ENCODE data around the gene PGM1. TPM values are rescaled to one million over a fixed set of nuclear protein-coding genes. Genes with fewer than 3 reads are reported as not detected.
A peak's percentile ranks its signal among the peaks of the same experiment; 100 is the strongest.

PGM1 gene
- total RNA-seq, 1 experiment from 2014 or later: 111 TPM

DNA sequence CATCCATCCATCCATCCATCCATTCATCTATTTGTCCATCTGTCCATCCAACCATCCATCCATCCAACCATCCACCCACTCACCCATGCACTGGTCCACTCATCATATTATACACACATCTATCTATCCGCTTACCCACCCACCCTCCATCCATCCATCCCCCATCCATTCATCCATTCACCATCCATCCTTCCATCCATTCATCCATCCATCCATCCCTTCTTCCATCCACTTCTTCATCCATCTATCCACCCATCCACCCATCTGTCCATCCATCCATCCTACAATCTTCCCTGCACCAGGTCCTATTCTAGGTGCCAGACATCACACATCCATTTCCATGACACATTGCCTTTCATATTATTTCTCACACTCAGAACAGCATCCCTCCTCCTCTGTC, 93.5 kb downstream of the PGM1 start:
- no peak for TF ChIP-seq NR3C1 (CRISPR knock-in tag; conservative IDR thresholded peaks at IDR 0.05; ENCODE audit: low read depth)
- Mint-ChIP-seq H3K4me1 (peaks cover 8% of the 10 kb centered on the region), H3K4me3 (no peak overlapping the region), H3K27ac (no peak overlapping the region), H3K27me3 (ENCODE audit: low read depth) (no peaks in the 10 kb centered on the region), H3K36me3 (no peaks in the 10 kb centered on the region), H3K9me3 (no peaks in the 10 kb centered on the region)
- ChIA-PET CTCF (interaction anchor here (2.6 kb wide), 1 partner anchor 13 kb away, joined by 13 read pairs; no protein-coding TSS in a partner anchor), POLR2A (no interaction called here)
- DNase-seq (ENCODE audit: low spot score) (no peak), ATAC-seq (no peak)

DNA sequence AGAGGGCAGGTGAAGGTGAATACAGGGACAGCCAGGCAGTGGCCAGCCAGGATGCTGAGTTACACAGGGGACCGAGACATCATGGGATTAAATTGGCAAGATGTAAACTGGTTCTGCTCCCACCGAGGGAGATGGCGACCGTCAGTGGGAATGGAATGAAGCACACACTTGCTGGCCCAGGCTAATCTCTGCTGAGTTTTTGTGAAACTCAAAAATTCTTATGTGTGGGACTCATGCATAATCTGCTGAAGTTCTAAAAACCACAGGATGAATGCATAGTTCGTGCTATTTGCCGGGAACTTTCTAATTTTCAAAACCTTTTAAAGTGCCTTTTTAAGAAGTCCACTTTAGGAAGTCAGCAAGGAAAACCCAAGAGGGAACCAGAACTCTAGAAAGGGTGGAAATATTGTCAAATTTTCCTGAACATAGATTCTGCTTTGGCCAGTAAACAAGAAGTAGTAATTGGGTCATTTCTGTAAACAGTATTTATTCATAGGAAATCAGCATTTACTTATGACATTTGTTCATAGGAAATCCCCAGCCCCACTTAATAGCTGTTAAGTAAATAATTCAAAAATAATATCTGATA, 95.2 kb downstream of the PGM1 start:
- ChIA-PET CTCF (interaction anchor here (1.2 to 2.6 kb wide), 3 partner anchors 14 to 475 kb away, joined by 3 to 13 read pairs (median 4); no protein-coding TSS in a partner anchor), POLR2A (no interaction called here)
- H3K36me3 Mint-ChIP-seq: no peaks in the 10 kb centered on the region
- no peak overlapping the region for H3K27ac Mint-ChIP-seq
- no peaks in the 10 kb centered on the region for H3K9me3 Mint-ChIP-seq
- no peaks in the 10 kb centered on the region for H3K27me3 Mint-ChIP-seq (ENCODE audit: low read depth)
- TF ChIP-seq, protein P1, sequence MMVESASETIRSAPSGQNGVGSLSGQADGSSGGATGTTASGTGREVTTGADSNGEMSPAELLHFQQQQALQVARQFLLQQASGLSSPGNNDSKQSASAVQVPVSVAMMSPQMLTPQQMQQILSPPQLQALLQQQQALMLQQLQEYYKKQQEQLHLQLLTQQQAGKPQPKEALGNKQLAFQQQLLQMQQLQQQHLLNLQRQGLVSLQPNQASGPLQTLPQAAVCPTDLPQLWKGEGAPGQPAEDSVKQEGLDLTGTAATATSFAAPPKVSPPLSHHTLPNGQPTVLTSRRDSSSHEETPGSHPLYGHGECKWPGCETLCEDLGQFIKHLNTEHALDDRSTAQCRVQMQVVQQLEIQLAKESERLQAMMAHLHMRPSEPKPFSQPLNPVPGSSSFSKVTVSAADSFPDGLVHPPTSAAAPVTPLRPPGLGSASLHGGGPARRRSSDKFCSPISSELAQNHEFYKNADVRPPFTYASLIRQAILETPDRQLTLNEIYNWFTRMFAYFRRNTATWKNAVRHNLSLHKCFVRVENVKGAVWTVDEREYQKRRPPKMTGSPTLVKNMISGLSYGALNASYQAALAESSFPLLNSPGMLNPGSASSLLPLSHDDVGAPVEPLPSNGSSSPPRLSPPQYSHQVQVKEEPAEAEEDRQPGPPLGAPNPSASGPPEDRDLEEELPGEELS (CRISPR knock-in tag; IDR thresholded peaks at IDR 0.05): no peak
- TF ChIP-seq RELA (CRISPR knock-in tag; IDR thresholded peaks at IDR 0.05; ENCODE audit: borderline replicate concordance): no peak
- TF ChIP-seq TCF7 (CRISPR knock-in tag; IDR thresholded peaks at IDR 0.05; ENCODE audit: low read depth): no peak
- no peak for TF ChIP-seq TEAD4 (CRISPR knock-in tag; IDR thresholded peaks at IDR 0.05)
- no peak for TF ChIP-seq FOXP1 (CRISPR knock-in tag; IDR thresholded peaks at IDR 0.05; ENCODE audit: borderline replicate concordance)
- no peak for TF ChIP-seq MXD4 (CRISPR knock-in tag; IDR thresholded peaks at IDR 0.05; ENCODE audit: borderline replicate concordance)
- TF ChIP-seq ZNF138 (CRISPR knock-in tag; conservative IDR thresholded peaks at IDR 0.05): no peak
- H3K4me3 Mint-ChIP-seq: no peak overlapping the region
- ATAC-seq (no peak), DNase-seq (ENCODE audit: low spot score) (no peak)
- peaks cover 7% of the 10 kb centered on the region; the same call in 1 of the 2 replicates for H3K4me1 Mint-ChIP-seq

DNA sequence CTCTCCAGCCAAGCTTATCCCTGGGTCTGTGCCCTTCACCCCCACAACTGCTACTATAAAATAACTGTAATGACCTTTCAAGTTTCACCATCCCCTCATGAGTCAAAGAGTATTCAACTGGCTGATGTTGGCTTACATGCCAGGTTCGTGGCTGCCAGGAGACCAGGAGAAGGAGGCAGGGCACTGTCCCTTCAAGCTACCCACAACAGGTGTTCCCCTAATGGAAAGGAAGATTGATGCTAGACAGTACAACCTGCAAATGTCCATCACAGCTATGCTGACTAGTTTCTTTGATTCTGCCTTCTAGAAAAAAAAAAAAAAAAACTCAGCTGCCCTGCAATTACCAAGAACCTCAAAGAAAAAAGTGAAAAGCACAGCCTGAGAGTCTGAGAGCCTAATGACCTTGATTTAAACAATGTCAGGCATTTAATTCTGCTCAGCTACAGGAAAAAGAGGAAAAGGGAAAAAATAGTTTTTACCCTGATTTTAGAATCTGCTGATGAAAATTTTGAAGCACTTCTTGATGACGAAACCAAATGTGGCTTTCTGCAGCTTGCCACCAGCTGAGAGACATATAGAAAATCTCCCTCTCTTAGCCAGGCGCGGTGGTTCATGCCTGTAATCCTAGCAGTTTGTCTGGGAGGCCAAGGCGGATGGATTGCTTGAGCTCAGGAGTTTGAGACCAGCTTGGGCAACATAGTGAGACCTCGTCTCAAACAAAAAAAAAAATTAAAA, 97.9 kb downstream of the PGM1 start:
- DNase-seq (ENCODE audit: low spot score) (no peak), ATAC-seq (0 out of 2 replicates have a peak, but pooled peaks have one; percentile 40)
- H3K9me3 Mint-ChIP-seq: no peaks in the 10 kb centered on the region
- H3K27me3 Mint-ChIP-seq (ENCODE audit: low read depth): no peaks in the 10 kb centered on the region
- CTCF ChIA-PET: interaction anchor here (0.6 to 2.4 kb wide), 106 partner anchors 9 to 1877 kb away, joined by 3 to 95 read pairs (median 4); partner anchors contain the start of gene ROR1
- H3K4me1 Mint-ChIP-seq: peaks cover 7% of the 10 kb centered on the region; the same call in 1 of the 2 replicates
- H3K27ac Mint-ChIP-seq: no peak overlapping the region
- H3K4me3 Mint-ChIP-seq: no peak overlapping the region
- POLR2A ChIA-PET: interaction anchor here (0.6 to 1.4 kb wide), 6 partner anchors 100 to 522 kb away, joined by 3 to 5 read pairs (median 4); no protein-coding TSS in a partner anchor
- H3K36me3 Mint-ChIP-seq: no peaks in the 10 kb centered on the region
- TF ChIP-seq, protein P2, sequence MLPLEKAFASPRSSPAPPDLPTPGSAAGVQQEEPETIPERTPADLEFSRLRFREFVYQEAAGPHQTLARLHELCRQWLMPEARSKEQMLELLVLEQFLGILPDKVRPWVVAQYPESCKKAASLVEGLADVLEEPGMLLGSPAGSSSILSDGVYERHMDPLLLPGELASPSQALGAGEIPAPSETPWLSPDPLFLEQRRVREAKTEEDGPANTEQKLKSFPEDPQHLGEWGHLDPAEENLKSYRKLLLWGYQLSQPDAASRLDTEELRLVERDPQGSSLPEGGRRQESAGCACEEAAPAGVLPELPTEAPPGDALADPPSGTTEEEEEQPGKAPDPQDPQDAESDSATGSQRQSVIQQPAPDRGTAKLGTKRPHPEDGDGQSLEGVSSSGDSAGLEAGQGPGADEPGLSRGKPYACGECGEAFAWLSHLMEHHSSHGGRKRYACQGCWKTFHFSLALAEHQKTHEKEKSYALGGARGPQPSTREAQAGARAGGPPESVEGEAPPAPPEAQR (CRISPR knock-in tag; IDR thresholded peaks at IDR 0.05): no peak
- no peak for TF ChIP-seq JUN (CRISPR knock-in tag; IDR thresholded peaks at IDR 0.05)
- TF ChIP-seq ZNF671 (CRISPR knock-in tag; IDR thresholded peaks at IDR 0.05): no peak
- TF ChIP-seq, protein P1 (CRISPR knock-in tag; IDR thresholded peaks at IDR 0.05): no peak
- TF ChIP-seq, protein P3, sequence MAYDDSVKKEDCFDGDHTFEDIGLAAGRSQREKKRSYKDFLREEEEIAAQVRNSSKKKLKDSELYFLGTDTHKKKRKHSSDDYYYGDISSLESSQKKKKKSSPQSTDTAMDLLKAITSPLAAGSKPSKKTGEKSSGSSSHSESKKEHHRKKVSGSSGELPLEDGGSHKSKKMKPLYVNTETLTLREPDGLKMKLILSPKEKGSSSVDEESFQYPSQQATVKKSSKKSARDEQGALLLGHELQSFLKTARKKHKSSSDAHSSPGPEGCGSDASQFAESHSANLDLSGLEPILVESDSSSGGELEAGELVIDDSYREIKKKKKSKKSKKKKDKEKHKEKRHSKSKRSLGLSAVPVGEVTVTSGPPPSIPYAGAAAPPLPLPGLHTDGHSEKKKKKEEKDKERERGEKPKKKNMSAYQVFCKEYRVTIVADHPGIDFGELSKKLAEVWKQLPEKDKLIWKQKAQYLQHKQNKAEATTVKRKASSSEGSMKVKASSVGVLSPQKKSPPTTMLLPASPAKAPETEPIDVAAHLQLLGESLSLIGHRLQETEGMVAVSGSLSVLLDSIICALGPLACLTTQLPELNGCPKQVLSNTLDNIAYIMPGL (CRISPR knock-in tag; IDR thresholded peaks at IDR 0.05): no peak
- TF ChIP-seq, protein P4, sequence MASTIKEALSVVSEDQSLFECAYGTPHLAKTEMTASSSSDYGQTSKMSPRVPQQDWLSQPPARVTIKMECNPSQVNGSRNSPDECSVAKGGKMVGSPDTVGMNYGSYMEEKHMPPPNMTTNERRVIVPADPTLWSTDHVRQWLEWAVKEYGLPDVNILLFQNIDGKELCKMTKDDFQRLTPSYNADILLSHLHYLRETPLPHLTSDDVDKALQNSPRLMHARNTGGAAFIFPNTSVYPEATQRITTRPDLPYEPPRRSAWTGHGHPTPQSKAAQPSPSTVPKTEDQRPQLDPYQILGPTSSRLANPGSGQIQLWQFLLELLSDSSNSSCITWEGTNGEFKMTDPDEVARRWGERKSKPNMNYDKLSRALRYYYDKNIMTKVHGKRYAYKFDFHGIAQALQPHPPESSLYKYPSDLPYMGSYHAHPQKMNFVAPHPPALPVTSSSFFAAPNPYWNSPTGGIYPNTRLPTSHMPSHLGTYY (CRISPR knock-in tag; IDR thresholded peaks at IDR 0.05): no peak
- TF ChIP-seq, protein P5, sequence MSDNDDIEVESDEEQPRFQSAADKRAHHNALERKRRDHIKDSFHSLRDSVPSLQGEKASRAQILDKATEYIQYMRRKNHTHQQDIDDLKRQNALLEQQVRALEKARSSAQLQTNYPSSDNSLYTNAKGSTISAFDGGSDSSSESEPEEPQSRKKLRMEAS (CRISPR knock-in tag; IDR thresholded peaks at IDR 0.05): no peak
- TF ChIP-seq, protein P6, sequence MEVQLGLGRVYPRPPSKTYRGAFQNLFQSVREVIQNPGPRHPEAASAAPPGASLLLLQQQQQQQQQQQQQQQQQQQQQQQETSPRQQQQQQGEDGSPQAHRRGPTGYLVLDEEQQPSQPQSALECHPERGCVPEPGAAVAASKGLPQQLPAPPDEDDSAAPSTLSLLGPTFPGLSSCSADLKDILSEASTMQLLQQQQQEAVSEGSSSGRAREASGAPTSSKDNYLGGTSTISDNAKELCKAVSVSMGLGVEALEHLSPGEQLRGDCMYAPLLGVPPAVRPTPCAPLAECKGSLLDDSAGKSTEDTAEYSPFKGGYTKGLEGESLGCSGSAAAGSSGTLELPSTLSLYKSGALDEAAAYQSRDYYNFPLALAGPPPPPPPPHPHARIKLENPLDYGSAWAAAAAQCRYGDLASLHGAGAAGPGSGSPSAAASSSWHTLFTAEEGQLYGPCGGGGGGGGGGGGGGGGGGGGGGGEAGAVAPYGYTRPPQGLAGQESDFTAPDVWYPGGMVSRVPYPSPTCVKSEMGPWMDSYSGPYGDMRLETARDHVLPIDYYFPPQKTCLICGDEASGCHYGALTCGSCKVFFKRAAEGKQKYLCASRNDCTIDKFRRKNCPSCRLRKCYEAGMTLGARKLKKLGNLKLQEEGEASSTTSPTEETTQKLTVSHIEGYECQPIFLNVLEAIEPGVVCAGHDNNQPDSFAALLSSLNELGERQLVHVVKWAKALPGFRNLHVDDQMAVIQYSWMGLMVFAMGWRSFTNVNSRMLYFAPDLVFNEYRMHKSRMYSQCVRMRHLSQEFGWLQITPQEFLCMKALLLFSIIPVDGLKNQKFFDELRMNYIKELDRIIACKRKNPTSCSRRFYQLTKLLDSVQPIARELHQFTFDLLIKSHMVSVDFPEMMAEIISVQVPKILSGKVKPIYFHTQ (CRISPR knock-in tag; IDR thresholded peaks at IDR 0.05): no peak
- TF ChIP-seq CBFB (CRISPR knock-in tag; IDR thresholded peaks at IDR 0.05; ENCODE audit: low read depth): no peak

Measured in WTC11 (cell line).